ENCODE results near the gene CA5A.

- TF ChIP-seq ZNF114 (CRISPR knock-in tag; IDR thresholded peaks at IDR 0.05) (no peak), CREB1 (CRISPR knock-in tag; IDR thresholded peaks at IDR 0.05; ENCODE audit: low read depth) (no peak), EZH2 (IDR thresholded peaks at IDR 0.05; ENCODE audit: low read depth, unreplicated experiment) (no peak), POLR2AphosphoS5 (IDR thresholded peaks at IDR 0.05; ENCODE audit: low read depth) (peak; percentile 28; the same call in 1 of the 2 replicates), REST (IDR thresholded peaks at IDR 0.05; ENCODE audit: unreplicated experiment) (no peak), ZNF462 (CRISPR knock-in tag; IDR thresholded peaks at IDR 0.05) (no peak), STAT1 (IDR thresholded peaks at IDR 0.05; ENCODE audit: unreplicated experiment) (no peak), ZNF331 (CRISPR knock-in tag; IDR thresholded peaks at IDR 0.05; ENCODE audit: low read depth) (no peak), JUNB (IDR thresholded peaks at IDR 0.05; ENCODE audit: unreplicated experiment) (no peak)
- TF ChIP-seq, protein P1, sequence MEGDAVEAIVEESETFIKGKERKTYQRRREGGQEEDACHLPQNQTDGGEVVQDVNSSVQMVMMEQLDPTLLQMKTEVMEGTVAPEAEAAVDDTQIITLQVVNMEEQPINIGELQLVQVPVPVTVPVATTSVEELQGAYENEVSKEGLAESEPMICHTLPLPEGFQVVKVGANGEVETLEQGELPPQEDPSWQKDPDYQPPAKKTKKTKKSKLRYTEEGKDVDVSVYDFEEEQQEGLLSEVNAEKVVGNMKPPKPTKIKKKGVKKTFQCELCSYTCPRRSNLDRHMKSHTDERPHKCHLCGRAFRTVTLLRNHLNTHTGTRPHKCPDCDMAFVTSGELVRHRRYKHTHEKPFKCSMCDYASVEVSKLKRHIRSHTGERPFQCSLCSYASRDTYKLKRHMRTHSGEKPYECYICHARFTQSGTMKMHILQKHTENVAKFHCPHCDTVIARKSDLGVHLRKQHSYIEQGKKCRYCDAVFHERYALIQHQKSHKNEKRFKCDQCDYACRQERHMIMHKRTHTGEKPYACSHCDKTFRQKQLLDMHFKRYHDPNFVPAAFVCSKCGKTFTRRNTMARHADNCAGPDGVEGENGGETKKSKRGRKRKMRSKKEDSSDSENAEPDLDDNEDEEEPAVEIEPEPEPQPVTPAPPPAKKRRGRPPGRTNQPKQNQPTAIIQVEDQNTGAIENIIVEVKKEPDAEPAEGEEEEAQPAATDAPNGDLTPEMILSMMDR (conservative IDR thresholded peaks at IDR 0.05; ENCODE audit: low read depth in 2 of 2) = no peak
- TF ChIP-seq, protein P2, sequence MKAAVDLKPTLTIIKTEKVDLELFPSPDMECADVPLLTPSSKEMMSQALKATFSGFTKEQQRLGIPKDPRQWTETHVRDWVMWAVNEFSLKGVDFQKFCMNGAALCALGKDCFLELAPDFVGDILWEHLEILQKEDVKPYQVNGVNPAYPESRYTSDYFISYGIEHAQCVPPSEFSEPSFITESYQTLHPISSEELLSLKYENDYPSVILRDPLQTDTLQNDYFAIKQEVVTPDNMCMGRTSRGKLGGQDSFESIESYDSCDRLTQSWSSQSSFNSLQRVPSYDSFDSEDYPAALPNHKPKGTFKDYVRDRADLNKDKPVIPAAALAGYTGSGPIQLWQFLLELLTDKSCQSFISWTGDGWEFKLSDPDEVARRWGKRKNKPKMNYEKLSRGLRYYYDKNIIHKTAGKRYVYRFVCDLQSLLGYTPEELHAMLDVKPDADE (IDR thresholded peaks at IDR 0.05) = no peak
Observed at GRCh38 chr16:87854053-87854906, 82.0 kb downstream of the CA5A start.

All from GM23338 (cell line).